NB4 (cell line): ENCODE data around the gene SEMA3C.

Experiments used
- DNase-seq: peaks from one replicate; pipeline ENCODE4 v3.0.0; 2010; ENCODE audit warnings: low read depth
- H3K4me3 ChIP-seq: one replicate; pipeline ENCODE4 v1.5.1; 2011; ENCODE audit warnings: mild to moderate bottlenecking, low read depth, low read length, moderate library complexity
- MYC ChIP-seq: IDR thresholded peaks from 2 replicates; pipeline ENCODE4 v1.6.1; 2011; ENCODE audit warnings: low read depth, low read length
- POLR2A ChIP-seq: IDR thresholded peaks from 2 replicates; pipeline ENCODE4 v1.6.1; 2011; ENCODE audit warnings: mild to moderate bottlenecking; ENCODE audit not compliant: insufficient read length; ENCODE audit errors: extremely low read depth
- TF ChIP-seq, protein P1 (sequence below): IDR thresholded peaks from 2 replicates; pipeline ENCODE4 v1.6.1; 2011; ENCODE audit warnings: low read depth, low read length
- TF ChIP-seq, protein P2 (sequence below): IDR thresholded peaks from one replicate; pipeline ENCODE4 v1.5.1; 2012; ENCODE audit warnings: low read depth, low read length

Gene SEMA3C

DNA sequence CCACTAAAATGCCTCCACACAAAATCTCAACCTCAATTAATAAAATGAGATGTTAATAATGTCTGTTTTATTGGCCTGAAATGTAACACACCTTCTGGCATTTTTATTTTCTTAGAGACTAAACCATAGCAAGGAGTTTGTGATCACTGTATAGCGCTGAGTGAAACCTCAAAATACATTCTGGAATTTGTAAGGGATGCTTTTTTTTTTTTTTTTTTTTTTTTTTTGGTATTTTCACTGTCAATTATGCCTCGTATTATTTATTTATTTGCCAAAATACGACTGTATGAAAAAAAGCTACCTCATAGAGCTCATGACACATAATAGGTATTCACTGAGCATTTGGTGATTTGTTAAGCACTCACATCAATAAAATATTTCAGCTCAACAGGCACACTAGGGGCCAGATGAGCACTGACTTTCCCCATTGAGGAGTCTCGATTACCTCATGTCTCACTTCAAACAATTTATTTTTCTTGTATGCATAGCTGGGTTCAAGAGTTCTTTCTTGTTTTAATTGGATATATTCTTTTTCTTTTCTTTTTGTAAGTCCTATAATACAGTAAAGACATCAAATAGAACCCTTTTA, 36.5 kb downstream of the SEMA3C start:
- TF ChIP-seq MYC (no peak), POLR2A (no peak)
- TF ChIP-seq, protein P1, sequence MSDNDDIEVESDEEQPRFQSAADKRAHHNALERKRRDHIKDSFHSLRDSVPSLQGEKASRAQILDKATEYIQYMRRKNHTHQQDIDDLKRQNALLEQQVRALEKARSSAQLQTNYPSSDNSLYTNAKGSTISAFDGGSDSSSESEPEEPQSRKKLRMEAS, result no peak
- TF ChIP-seq, protein P2, sequence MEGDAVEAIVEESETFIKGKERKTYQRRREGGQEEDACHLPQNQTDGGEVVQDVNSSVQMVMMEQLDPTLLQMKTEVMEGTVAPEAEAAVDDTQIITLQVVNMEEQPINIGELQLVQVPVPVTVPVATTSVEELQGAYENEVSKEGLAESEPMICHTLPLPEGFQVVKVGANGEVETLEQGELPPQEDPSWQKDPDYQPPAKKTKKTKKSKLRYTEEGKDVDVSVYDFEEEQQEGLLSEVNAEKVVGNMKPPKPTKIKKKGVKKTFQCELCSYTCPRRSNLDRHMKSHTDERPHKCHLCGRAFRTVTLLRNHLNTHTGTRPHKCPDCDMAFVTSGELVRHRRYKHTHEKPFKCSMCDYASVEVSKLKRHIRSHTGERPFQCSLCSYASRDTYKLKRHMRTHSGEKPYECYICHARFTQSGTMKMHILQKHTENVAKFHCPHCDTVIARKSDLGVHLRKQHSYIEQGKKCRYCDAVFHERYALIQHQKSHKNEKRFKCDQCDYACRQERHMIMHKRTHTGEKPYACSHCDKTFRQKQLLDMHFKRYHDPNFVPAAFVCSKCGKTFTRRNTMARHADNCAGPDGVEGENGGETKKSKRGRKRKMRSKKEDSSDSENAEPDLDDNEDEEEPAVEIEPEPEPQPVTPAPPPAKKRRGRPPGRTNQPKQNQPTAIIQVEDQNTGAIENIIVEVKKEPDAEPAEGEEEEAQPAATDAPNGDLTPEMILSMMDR, result no peak
- no peak overlapping the region for H3K4me3 ChIP-seq
- no peak for DNase-seq

DNA sequence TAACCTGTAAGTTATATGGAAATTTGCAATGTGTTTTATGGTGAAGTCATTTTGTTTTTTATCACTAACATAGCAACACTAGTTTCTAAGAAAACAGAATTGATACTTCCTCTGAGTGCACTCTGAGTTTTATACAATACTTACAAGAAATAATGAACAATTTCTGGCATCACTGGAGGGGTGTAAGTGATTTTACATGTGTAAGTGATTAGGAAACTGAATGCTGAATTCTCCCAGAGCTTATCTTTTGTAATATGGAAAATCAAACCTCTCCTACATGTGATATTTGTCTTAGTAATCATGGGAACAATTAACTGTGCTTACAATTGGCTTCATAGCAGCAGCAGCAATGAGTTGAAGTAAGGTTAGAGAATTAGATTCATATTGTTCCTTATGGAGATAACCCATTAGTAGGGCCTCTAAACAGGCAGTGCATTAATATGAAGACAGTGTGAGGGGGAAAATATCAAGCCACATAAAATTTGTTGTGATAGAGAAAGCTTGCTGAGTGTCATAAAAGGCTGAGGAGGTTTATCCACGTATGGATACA, 37.4 kb downstream of the SEMA3C start:
- DNase-seq, result no peak
- TF ChIP-seq POLR2A (no peak), MYC (no peak)
- TF ChIP-seq, protein P1, result no peak
- TF ChIP-seq, protein P2, result no peak
- no peak overlapping the region for H3K4me3 ChIP-seq

DNA sequence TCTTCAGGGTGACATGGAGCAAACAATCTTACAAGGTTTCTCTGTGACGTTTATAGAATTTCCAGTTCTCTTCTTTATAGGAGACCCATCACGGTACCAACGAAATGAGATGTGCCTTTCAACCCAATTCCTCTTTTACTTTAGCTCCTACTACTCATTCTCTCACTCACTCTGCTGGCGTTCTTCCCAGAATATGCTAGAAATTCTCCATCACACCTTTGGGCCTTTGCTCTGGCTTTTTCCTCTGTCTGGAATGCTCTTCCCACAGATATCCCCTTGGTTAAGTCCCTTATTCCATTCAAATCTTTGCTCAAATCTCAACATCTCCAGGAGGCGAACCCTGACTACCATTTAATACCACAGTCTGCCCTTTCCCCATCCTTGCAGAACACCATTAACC, 39.0 kb downstream of the SEMA3C start:
- DNase-seq, result no peak
- H3K4me3 ChIP-seq, result no peak overlapping the region
- TF ChIP-seq, protein P2, result no peak
- TF ChIP-seq, protein P1, result no peak
- no peak for TF ChIP-seq POLR2A
- TF ChIP-seq MYC, result no peak

DNA sequence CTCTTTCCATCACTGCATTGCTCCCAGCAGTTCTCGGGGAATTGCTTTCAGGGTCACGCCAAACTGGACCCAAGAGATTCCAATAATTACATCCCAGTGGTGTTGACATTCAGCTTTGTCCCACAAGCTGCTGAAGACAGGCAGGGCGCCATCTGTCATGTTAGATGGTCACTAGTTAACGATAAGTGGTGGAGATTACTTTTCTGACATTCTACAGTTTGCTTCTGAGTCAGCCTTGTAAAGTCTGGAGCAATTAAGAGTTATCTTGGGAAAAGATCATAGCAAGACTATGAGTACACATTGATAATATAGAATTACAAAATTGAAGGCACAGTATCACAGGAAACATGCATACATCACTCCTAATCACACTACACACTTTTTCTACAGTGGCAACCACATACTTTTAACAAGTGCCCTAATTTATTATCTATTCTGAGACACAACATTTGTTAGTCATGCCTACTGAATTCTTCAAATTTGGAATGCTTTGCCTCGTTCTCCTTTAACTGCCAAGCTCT, 41.9 kb downstream of the SEMA3C start:
- no peak overlapping the region for H3K4me3 ChIP-seq
- TF ChIP-seq MYC (no peak), POLR2A (no peak)
- TF ChIP-seq, protein P2, result no peak
- TF ChIP-seq, protein P1, result no peak
- DNase-seq, result no peak

DNA sequence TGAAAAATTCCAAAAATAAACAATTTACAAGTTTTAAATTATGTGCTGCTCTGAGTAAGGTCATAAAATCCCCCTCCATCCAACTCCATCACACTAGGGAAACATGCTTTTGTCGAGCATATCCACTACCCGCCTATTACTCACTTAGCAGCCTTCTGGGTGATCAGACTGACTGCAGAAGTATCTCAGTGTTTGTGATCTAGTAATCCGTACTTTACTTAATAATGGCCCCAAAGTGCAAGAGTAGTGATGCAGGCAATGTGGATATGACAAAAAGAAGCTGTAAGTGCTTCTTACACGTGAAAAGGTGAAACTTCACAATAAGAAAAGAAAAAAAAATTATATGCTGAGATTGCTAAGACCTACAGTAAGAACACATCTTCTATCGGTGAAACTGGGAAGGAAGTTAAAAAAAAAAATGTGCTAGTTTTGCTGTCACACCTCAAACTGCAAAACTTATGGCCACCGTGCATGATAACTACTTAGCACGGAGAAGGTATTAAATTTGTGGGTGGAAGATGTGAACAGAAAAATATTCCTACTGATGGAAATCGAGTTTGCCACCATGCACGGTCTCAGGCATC, 43.2 kb downstream of the SEMA3C start:
- H3K4me3 ChIP-seq, result no peak overlapping the region
- DNase-seq, result no peak
- TF ChIP-seq POLR2A (no peak), MYC (no peak)
- TF ChIP-seq, protein P1, result no peak
- TF ChIP-seq, protein P2, result no peak
